Activated T-helper 1 cell treated with Interleukin-2 at 50 U/mL for 16 hours (primary cell): ENCODE data around the gene HOXB6.

ENCODE experiments used
- DNase-seq: peaks from one replicate; pipeline ENCODE4 v3.0.0-alpha.2; 2020; ENCODE audit warnings: low read depth

HOXB6 gene

GRCh38 chr17:48634493-48635208, 29.9 kb upstream of the HOXB6 start:
- no peak for DNase-seq

DNA sequence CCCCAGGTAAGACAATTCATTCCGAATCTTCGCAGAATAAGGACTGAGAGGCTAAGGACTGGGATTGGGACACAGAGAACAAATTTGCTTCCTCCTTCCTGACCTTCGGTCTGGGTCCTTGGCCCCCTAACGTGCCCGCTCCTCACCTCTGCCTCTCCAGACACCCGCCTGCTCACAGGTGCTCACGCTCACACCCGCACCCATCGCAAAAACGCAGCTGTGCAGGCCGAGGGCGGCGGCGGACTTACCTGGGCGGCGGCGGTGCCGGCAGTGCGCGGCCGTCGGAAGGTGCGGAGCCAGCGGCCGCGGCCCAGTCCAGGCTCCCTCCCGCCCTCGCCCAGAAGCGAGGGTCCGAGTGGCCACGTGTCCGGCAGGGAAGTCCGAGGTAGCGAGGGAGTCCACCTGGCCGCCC, 28.5 kb upstream of the HOXB6 start:
- DNase-seq = no peak

- no peak for DNase-seq
Observed at GRCh38 chr17:48632579-48633265, 27.9 kb upstream of the HOXB6 start.

DNA sequence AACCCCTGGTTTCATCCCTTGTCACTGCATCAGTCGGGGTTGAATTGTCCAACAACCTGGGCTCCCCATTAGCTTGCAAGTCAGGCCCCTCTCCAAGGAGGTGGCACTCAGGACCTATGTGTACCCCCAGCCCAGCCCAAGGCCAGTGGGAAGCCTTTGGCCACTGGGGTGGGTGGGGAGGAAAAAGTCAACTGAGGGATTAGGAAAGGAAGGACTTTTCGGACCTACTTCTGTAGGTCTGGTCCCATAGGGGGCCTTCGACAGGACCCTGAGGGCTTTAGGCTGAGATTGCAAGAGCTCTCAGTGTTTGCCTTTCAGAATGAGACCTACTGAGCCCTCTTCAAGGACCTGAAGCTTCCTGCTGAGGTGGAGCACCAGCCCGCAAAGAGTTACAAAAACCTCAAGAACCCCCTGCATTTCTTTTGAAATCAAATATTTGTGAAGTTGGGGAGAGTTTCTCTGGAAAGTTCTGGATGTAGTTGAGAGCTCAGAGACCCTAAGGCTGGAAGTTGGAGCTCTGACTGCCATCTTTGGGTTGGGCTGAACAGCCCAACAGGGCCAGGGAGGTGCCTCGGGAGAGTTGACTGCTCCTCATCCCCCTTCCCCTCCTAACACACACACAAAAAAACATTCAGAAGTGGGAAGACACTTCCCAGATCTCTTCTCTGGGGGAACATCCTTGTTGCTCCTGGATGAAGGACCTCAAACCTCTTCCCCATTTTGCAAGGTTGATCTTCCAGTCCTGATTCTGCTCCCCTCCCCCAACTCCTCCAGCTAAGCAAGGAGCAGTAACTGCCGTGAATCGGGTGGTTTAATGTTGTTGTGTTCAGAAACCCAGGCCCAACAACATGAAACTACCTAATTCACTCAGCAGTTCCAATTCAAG, 27.1 kb upstream of the HOXB6 start:
- DNase-seq = no peak

GRCh38 chr17:48630925-48631692, 26.3 kb upstream of the HOXB6 start:
- DNase-seq = no peak

DNA sequence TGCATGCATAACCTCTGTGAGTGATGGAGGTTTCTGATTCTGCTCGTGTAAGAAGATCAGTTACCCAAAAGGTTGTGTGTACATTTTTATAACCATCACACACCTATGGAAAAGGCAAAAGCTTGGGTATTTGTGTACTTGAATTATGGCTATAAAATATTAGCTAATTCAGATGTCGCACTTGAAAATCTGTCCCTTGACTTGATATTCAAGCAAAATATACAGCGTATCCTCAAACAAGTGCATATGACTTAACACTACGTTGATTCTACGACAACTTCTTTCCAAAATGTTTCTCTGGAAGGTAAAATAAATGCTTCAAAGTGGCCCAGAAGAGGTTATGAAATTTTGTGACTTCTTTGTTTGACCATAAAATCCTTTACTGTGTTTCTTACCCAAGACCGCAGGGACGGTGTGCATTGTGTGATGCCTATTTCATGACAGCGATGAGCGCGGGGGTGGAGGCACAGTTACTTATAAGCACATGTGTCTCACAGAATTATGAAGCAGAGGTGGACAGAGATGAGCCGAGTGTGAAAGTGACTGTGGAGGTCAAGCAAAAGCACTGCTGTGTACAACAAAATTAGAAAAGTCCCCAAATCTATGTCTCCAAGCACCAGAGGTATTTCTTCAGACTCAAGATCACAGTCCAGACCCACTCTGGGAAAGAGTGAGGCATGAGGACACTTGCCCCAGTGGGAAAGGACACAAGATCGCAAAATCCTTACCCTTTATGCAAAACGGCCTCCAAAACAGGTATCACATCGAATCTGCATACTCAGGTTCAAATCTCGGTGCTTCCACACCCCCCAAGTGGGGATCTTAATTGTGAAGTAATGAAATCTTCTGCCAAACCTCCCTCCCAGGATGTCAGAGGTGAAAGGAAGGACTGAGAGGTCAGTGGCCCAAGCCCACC, 25.5 kb upstream of the HOXB6 start:
- no peak for DNase-seq

- DNase-seq = no peak
Observed at GRCh38 chr17:48629411-48629759, 24.6 kb upstream of the HOXB6 start.

- DNase-seq = no peak
Observed at GRCh38 chr17:48628649-48629410, 24.0 kb upstream of the HOXB6 start.

DNA sequence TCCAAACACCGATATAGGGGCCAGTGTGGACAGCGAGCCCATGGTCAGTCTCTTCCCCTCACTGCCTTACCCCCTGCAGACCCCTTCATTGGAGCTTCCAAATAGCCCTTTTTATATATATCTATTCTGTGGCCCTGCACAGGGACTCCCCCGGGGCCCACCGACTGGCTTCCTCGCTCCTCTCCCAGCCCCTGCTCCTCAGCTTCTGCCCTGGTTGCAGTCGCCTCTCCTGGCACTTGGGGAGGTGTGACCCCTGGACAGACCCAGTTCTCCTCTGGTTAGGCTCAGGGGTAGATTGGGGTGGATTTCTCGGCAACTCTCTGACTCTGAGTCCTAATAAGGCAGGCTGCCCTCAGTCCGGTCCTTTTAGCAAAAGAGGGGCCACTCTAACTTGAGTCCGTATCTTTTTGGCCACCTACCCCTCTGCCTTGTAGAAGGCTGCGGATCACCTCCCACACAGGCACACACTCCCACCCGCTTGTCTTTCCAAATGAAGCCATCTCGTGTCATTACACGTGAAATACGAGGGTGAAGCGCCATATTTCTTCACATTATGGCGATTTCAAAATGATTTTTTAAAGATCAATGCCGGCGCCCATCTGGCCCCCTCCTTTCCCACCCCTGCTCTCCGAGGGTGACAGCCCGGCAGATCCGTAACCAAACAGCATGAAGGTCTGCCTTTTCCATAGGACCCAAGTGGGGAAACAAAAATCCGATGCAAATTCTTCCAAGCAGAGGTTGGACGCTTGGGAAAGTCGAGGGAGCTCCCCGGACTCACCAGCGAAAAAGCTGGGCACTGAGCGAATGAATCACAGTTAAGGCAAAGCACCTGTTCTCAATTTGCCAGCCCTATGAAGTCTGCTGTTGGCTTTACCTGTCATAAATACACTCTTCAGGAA, 23.1 kb upstream of the HOXB6 start:
- DNase-seq = no peak

DNA sequence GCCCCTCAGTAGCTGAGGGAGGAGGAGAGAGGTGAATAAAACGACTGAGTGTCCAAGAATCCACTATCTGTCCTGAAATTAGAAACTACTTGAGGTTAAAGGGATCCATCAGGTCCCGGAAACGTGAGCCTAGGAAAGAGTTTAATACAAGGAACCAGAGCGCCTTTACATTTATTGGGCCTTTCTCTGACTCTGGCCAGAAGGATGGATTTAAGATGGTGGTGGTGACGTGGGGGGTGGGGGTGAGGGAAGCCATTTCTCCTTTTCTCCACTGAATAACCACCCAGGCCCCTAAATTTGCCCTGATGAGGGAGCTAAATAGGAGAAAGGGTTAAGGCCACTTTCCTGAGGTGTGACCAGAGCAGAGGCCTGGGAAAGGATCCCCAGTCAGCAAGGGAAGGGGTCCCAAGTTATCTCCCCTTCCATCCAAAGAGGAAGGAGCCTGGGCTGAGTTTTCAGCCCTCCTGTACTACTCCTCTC, 22.4 kb upstream of the HOXB6 start:
- DNase-seq = no peak

DNA sequence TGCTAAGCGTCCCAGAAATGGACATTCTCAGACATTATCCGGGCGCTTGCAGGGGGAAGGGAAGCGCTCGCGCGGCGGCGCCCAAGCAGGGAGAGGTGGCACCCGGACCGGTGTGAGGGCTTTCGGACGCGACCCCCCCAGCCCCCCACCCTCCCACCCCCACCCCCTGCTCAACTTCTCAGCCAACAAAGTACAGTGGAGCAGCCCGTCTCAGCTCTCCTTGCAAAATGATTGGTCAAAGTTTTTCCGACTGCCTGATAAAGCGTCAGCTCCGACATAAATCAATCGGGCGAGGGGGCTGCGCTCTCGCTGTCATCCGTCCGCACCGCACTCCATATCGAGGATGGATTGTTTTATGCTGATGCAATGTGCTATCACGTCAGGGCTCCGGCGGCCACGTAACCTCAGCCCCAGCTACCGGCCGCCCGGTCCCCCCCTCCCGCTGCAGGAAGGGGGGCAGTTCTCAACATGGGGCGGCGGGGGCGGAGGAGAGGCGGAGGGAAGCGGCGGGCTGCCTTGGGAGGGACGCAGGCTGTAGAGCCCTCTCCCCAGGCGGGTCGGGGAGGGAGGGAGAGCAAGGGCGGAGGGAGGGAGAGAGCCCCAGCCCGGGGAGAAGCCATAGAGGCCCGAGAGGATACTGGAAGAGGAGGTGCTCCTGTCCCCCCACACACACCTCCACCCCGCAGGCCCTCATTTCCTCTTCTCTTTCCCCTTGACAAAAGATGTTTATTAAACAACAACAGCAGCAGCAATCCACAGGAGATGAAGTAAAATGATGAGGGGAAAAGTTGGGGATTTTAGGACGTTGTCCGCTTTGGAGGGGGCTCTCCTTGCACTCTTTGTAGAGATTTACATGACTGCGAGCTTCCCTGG, 21.7 kb upstream of the HOXB6 start, which contains the start of gene HOXB9:
Gene HOXB9, minus strand, starts transcription at position 114 of the 873 bp plus-strand sequence. Its CDS starts 89 bp downstream, at position 25.
- peak; percentile 11 for DNase-seq

DNA sequence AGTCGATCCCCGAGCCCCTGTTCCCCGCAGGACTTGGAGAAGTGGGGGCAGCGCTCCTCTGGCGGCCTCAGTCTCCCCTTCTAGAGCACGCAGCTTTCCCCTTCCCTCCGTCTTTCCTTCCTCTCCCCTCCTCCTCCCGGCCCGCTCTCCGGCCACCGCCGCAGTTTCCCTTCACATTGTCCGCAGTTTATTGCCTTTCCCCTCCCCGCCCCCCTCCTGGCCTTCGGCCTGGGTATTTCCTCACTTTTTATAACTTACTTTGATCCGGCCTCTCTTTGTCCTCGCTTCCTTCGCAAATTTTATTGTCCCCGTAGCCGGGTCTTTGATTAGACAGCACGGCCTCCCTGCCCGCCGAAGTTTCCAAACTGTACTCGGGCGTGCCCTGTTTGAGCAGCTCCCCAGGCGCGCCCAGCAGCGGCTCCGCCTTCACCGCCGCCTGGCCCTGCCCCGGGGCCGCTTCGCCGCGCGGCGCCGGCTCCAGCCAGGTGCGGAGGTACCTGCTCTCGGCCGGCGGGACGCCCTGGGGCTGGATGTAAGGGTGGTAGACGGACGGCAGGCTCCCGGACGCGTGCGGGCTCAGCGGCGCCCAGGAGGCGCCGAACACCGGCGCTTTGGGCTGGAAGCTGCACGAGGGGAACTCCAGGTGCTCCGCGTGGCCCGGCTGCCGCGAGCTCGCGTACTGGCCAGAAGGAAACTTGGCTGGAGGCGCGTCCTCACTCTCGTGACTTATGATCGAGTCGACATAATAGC, 20.9 kb upstream of the HOXB6 start:
- DNase-seq = no peak

GRCh38 chr17:48624544-48625494, 20.0 kb upstream of the HOXB6 start:
- DNase-seq = no peak

GRCh38 chr17:48624118-48624517, 19.3 kb upstream of the HOXB6 start:
- DNase-seq = no peak

- no peak for DNase-seq
Observed at GRCh38 chr17:48623583-48623982, 18.8 kb upstream of the HOXB6 start.

DNA sequence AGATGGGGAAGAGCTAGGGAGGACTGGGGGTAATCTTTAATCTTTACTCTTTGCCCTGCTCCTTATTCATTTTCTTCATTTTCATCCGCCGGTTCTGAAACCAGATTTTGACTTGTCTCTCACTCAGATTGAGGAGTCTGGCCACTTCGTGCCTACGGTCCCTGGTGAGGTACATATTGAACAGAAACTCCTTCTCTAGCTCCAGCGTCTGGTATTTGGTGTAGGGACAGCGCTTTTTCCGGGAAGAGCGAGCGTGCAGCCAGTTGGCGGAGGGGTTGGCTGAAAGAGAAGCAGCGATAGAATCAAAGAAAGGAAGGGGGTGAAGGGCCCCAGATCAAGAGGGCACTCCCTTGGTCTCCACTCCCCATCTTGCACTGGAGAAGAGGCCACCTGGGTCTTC, 18.1 kb upstream of the HOXB6 start:
- DNase-seq = no peak
